ENCODE data around the gene RYR1.
"Not testable (repeated sequence)": the region's sequence is repeated elsewhere in the genome, so short reads cannot be mapped to it uniquely, and the experiment has no call there.

RYR1 gene

DNA sequence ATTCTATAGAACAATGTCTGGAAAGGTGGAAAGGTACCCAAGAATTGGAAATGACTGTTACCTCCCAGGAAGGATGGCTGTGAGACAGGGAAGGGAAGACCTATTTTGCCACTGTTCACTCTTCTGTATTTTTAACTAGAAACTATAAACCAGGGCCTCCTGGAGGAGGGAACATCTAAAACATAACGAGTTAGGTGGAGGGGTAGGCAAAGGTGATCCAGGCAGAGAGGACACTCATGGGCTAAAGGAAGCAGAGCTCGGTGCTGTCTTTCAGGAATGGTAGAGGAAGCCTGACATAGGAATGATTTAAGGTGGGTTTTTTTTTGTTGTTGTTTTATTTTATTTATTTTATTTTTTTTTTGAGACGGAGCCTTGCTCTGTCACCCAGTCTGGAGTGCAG, 191.3 kb downstream of the RYR1 start:
- DNase-seq = no peak

DNA sequence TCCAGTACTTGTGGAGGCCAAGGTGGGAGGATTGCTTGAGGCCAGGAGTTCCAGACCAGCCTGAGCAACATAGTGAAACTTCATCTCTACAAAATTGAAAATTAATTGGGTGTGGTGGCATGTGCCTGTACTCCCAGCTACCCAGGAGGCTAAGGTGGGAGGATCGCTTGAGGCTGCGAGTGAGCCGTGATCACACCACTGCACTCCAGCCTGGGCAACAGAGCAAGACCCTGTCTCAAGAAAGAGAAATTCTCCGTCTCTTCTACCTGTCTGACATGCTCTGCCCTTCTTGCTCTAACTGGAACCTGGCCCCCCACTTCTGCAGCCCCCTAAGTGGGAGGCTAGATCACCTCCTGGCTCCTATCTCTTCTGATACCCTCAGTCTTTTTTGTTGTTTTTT, 192.9 kb downstream of the RYR1 start:
- no peak for DNase-seq

DNA sequence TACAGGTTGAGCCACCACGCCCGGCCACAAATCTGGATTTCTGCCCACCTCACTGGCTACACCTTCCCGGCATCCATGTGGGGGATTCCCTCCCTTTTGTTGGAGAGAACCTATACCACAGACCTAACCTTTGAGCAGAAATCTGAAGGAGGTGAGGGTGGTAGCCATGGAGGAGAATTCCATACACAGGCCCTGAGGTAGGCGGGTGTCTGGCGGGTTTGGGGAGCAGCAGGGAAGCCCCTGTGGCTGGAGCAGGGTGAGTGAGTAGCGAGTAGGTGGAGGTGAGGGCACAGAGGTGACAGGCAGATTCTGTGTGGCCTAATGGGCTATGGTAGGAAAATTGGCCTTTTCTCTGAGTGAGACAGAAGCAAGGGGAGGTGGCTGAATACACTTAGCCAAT, 196.1 kb downstream of the RYR1 start:
- no peak for DNase-seq

DNA sequence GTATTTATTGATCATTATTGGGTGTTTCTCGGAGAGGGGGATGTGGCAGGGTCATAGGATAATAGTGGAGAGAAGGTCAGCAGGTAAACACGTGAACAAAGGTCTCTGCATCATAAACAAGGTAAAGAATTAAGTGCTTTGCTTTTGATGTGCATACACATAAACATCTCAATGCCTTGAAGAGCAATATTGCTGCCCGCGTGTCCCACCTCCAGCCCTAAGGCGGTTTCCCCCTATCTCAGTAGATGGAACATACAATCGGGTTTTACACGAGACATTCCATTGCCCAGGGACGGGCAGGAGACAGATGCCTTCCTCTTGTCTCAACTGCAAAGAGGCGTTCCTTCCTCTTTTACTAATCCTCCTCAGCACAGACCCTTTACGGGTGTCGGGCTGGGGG, 197.8 kb downstream of the RYR1 start:
- DNase-seq = not testable (repeated sequence)

DNA sequence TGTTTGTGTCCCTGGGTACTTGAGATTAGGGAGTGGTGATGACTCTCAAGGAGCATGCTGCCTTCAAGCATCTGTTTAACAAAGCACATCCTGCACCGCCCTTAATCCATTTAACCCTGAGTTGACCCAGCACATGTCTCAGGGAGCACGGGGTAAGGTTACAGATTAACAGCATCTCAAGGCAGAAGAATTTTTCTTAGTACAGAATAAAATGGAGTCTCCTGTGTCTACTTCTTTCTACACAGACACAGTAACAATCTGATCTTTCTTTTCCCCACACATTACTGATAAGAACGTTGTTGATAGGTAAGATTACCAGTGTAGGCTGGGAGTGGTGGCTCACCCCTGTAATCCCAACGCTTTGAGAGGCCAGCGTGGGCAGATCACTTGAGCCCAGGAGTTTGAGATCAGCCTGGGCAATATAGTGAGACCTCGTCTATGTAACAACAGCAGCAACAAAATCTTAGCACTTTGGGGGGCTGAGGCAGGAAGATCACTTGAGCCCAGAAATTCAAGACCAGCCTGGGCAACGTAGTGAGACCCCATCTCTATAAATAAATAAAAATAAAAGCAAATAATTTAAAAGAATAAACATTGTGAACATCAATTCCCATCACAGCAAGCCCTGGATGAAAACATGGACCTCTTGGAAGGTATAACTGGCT, 198.5 kb downstream of the RYR1 start:
- not testable (repeated sequence) for DNase-seq

DNA sequence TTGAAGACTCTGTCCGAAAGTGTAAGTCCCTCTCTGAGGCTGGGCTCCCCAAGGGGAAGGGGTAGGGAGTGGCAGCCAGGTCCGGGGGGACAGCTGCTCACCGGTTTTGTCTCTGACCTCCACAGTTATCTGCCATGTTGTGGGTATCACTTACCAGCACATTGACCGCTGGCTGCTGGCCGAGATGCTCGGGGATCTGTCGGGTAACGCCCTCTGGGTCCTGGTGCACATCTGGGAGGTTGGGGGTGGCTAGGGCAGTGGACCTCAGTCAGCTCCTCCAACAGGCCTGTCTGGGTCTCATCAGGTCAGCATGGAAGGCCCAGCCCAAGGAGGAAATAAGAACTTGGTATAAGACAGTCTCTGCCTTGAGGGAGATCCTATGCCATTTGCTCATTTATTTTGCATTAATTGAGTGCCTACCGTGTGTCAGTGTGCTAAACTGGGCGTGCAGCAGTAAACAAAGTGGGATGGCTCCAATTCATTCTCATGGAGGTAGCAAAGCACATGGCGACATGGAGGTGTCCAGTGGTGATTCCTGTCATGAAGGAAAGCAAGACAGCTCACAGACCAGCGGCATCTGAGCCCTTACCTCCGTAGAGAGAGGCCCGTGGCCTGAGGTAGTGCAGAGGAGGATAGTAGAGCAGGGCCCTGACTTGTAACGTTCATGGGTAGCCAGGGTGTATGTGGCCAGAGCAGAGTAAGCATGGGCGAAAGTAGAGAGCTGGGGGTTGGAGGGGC, 199.2 kb downstream of the RYR1 start:
- DNase-seq = no peak

DNA sequence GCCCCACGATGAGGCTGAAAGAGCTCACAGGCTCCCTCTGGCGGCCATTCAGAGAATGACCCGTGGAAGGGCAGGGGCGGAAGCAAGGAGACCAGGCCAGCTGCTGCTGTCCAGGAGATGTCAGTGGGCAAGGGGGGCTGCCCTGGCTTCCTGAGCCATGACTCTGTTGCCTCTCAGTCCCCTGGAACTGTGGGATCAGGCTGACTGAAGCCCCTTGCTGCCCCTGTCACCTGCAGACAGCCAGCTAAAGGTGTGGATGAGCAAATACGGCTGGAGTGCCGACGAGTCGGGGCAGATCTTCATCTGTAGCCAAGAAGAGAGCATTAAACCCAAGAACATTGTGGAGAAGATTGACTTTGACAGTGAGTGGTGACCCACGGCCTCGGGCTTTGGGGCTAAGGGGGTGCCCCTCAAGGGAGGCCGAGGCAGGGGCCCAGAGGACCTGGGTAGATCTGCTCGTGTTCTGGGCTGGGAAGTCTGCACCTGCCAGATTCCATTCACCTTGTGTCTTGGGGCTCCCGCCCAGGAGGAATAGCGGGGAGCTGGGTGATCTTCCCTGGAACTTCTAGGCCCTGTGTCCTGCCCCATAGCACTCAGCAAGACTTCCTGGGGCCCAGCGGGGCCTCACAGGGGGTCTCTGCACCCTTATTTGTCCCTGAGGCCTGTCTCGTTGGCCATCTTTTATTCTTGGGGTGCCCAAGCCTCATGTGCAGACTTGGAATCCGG, 201.4 kb downstream of the RYR1 start:
- peak; percentile 78 for DNase-seq

DNA sequence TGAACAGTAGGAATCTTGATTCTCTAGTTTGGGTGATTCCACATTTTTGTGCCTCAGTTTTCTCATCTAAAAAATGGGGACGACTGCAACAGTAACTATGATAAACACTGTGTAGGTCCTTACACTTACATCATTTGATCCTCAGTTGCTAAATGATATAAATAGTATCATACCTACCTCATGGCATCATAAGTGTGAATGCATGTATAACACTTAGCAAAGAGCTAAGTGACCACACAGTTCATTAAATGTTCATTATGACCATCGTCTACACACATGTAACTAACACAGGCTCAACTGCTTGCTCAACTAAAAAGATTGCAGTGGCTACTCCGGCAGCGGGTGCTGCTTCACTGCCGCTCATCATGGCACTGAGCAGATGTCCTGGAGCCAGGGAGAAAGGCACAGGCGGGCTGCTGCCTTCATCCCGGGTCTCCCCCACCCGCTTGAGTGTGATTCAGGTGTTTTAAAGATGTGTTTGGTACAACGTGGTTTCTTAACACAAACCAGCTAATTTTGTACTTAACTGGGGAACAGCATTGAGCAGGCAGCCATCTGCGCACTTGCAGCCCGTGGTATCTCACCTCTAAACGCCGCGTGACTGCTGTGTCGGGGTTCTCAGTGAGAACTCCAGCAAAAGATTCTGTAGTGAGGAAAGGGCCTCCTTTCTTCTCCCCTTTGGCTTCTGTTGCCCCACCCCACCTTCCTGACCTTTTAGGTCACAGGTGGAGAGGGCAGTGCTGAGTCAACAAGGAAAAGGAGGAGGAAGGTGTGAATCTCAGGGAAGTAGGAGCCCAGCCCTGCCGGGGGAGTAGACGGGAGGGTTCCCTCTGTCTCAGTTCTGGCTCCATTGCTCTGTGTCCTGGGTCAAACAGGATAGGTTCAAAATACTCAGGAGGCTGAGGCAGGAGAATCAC, 202.2 kb downstream of the RYR1 start:
- DNase-seq = no peak
